Cerebellar nuclear complex (tissue), 1 donor: ENCODE data around the gene OLFML2B.

Experiments
- DNase-seq, 2 experiments: peaks; one replicate each; lab custom pipeline; 2025; lab: John Stamatoyannopoulos, UW

Gene OLFML2B

DNA sequence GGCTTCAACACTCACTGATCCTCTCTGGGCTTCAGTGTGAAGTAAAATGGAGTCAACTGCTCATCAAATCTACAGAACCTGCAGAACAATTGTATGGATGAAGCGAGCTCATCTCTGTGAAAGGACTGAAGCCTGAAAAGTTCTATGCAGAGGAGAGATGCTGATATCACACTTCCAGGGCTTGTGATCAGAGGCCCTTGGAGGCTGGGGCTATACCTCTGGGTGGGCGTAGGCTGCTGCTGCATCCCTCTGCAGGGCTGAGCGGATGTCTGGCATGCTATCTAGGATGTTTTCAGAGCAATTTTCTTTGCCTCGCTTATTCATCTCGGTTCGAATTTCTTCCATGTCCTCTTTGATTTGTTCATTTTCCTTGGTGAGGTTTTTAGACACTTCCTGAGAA, 17.6 kb downstream of the OLFML2B start:
- no peak for DNase-seq

DNA sequence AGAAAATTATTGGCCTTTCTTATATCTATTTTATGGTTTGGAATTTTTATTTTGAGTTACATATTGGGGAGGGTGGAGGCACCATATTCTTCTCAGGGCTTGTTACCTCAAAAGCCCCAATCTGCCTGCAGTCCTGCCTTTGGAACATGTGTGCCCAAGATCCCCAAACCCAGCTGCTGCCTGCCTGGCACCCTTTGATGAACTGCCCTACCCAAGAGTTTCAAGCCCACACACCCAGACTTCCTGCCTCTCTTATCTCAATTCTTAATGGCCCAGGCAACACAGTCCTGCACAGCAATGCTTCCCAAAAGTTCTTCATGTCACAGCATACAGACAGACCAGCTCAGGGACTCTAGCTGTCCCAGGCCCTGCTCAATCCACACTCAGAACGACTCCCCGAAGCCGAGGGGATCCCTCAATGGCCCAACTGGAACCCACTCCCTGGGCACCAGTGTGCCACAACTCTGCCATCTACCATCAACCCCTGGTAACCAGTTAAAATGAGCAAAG, 19.2 kb downstream of the OLFML2B start:
- DNase-seq = no peak

DNA sequence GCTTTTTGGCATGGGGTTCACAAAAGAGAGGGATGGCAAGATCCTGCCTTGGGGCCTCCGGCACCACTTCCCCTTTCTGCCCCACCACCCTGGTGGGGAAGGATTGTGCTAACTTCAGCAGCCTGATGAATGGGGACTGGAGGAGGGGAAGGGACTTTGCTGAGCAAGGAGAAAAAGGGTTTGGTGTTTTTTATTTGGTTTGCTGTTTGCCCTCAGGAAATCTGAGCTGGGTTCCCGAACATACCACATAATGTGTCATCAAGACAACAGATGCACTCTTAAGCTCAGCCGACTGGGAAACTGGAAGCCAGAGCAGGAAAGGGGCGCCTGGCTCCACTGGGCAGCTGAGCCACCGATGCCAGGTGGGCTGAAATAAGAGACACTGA, 19.8 kb downstream of the OLFML2B start:
- DNase-seq = no peak

DNA sequence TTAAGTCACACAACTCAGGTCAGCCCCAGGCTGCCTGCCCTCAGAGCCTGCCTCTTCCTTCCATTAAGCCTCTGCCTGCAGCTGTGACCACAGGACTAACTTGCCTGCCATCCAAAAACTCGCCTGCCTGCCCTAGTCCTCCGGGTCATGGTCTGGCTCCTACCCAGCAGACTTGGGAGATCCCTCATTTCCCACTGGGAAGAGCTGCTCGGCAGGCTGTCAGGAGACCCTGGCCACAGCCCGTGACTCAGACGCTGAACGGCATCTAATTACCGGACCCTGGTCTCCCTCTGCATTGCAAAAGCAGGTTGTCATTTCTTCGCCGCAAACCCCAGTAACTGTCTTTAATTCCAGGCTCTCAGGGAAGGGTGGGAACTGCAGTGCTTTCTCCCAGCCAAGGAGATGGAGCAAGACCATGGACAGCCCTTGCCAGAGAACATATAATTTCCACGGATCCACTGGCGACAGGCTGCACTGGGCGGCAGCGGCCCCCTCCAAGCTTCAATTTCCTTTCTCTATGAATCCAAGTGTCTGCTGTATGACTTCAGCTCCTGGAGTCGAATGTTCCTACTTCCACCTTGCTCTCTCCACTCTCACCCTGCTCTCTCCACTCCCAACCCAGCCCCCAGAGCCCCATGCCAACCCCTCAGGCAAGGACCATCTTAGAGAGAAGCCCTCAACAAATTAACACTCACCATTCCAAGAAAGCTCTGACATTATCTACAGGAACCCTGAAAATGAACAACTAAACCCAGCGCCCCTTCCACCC, 20.4 kb downstream of the OLFML2B start:
- no peak for DNase-seq

DNA sequence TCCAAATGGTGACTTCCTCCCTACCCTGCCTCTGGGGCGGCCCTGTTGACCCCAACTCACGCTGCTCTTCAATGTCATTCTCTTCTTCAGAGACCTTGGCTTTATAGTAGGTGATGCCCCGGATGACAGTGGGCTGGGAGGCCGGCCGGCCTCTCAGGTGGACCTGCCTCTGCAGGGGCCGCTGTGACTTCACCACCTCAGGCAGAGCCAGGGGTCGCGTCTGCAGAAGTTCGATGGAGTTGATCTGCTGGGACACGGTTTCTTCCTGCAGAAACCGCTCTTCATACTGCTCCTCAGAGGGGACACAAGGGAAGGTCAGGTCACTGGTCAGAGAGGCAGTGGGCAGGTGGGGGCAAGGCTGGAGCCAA, 23.6 kb downstream of the OLFML2B start:
- DNase-seq = no peak

DNA sequence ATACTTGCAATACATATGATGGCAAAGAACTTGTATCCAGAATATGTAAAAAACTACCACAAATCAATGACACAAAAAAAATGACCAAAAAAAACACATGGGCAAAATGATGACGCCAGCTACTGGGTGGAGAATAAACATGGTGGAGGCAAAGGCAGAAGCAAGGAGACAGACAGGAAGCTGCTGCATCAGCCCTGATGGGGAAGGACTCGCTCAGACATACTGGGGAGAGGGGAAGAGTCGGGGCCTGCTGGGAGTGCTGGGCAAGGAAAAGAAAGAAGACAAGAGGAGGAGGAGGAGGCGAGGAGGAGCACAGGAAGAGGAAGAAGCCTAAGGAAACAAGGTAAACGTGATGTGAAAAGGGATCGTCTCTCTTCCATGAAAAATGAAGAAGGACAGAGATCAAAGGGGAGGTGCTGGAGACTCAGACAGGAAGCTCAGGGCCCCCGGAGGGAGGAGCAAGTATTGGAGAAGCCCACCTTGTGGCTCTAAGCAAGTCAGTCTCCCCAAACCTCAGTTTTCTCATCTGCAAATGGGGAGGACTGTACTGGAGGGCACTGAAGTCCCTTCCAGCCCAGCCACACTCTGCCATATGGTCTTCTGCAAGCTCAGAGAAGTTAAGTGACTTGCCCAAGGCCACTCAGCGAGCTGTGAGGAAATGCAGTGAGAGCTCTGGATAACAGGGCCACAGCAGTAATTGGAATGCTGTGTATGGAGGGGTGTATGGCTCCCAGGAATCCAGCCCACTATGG, 24.2 kb downstream of the OLFML2B start:
- no peak for DNase-seq

DNA sequence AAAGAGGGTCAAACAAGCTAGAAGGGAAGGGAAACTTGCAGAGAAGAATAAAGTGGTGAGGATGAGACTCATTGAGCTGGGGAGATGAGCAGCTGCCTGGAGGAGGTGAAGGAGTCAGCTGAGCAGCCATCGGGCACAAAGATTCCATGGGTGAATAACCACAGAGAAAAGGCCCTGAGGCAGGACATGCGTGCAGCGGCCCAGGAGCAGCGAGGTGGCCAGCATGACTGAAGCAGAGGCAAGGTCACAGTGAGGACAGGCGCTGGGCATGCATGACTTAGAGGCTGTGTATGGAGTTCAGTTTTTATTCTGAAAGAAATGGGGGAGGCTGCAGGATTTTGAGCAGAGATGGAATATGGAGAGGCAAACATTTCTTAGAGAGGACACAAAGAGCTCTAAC, 24.9 kb downstream of the OLFML2B start:
- no peak for DNase-seq

DNA sequence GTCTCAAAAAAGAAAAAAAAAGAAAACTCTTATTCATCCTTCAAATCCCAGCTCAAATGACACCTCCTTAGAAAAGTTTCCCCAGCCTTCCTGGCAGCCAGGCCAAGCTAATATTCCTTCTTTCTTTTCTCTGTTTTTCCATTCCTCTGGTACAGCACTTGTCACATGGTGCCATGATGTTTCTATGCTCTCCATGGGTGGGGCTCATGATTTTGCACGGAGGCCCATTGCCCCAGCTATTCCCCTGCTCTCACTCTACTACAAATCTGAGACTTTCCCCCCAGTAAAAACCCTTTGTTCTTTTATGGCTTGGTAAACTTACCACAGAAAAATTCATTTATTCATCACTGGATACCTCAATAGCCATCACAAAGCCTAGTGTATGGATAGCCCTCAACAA, 26.5 kb downstream of the OLFML2B start:
- DNase-seq = no peak

DNA sequence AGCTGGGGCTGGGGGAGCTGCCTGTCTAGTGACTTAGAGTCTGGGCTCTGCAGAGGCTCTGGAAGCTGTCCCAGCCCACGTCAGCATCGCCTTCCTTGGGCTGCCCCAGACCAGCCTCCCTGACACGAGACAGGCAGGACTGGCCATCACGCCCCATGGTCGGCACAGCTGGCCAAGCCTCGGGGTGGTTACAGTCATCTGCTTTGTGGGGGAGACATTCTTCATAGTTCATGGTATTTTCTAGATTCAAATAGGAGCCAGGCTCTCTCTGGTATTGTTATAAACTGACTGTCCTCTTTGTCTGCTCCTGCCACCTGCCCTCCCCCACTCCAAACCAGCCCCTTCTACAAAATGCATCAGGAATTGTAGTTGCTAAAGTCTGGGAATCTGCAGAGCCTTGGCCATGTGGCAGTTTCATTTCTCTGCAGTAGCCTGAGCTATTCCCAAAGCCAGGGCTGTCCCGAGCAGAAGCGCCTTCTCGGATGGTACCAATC, 29.4 kb downstream of the OLFML2B start:
- DNase-seq = no peak

DNA sequence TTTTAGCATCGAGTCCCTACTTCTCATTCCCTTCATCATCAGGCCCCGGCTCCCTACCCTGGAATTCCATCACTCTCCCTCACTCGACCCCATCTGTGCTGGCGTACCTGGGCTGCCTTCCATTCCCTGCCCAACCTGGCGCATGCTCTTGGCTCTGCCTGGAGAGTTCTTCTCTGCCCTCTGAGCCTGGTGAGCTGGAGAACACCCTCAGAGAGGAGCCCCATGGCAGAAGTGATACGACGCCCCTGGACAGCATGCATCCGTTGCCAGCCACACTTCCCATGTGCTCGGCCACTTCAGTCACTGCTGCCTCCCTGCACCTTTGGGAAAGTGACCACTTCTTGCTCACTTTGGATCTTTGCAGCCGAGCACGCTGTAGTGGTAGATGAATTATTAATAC, 30.1 kb downstream of the OLFML2B start:
- no peak for DNase-seq

DNA sequence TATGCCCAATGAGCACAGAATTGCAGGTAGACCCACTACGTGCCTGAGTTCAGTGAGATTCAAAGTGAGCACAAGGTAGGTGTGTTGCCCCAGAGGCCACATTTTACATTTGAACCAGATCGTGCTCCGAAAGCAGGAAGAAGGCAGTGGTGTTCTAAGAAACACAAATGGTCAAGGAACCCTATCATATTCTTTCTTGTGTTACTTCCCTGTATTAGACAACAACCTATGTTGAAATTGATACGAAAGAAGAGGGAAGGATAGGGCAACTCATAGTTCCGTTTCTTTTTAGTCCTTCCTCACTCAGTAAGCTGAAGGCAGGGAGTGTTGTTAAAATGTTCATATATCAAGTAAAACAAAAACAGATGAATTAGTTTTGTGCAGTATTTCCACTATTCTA, 33.9 kb downstream of the OLFML2B start:
- DNase-seq = no peak

DNA sequence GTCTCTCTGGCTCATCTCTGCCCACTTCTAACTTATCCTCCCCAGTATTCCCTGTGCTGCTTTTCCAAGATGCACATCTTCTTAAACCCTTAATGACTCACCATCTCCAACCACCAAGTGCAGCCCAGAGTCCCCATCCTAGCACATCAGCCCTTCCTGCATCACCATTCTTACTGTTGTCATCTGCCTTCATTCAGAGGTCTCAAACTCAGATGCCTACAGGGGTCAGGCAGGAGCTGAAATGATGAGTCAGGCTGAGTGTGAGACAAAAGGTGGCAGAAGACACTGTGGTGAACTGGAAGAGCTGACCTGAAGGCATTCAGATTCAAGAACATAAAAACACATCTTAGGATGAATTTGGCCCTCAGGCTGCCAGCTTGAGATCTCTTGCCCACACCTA, 34.6 kb downstream of the OLFML2B start:
- DNase-seq = no peak

DNA sequence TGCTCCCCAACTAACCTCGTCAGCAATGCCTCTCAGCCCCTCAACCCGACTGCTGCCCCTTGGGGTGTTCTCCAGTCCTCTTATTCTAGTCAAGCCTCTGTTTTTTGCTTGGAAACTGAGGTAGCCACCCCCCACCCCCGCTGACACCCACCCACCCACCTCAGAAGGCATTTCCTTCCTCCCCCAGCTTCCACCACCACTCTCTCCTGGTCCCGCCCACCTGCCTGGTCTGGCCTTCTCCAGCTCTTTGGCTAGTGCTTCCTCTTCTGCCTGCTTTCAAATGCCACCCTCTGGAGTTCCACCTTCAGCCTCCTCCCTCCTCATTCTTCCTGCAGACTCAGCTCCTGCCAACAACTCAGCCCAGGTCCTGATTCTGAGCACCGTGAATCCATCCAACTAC, 35.3 kb downstream of the OLFML2B start:
- no peak for DNase-seq

DNA sequence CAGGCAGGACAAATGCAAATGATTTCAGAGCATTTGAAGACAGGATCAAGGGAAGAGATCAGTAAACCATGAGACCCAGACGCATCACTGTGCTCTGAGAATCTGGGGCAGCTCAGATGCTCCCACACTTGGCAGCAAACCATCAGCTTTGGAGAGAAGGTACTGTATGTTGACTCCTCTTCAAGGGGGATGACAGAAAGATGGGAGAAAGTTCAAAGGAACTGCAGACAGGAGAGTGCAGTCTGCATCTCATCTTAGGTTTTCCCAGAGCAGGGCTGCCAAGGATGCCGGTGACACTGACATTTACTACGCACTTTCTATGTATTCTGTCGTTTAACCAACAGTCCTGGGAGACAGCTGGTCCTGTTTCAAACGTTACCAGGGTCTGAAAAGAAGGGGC, 35.8 kb downstream of the OLFML2B start:
- no peak for DNase-seq

DNA sequence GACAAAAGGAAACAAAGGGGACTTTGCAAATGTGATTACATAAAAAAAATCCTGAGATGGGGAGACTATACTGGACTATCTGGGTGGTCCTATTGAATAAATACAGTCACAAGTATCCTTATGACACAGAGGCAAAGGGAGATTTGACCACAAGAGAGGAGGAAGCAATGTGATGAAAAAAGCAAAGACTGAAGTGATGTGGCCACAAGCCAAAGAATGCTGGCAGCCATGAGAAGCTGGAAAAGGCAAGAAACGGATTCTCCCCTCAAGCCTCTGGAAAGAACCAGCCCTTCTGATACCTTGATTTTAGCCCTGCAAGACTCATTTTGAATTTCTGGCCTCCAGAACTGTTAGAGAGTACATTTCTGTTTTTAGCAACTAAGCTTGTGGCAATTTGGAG, 36.4 kb downstream of the OLFML2B start:
- no peak for DNase-seq

DNA sequence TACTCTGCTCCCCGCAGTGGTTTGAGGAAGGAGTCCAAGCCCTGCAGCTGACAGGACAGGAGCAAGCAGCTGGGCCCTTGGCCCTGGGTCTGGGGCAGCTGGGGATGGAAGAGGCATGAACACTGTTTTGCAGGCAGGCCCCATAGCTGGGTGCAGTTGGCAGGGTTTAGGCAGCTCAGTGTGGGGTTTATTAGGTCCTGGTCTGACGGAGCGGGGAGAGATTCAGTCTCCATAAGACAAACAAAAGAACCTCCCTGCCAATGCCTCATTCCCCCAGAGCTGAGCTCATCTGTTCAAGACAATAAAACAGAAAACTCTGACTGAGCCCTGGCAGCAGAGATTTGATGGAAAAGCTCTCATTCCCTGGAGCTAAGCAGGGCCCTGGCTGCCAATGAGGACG, 37.3 kb downstream of the OLFML2B start:
- no peak for DNase-seq

DNA sequence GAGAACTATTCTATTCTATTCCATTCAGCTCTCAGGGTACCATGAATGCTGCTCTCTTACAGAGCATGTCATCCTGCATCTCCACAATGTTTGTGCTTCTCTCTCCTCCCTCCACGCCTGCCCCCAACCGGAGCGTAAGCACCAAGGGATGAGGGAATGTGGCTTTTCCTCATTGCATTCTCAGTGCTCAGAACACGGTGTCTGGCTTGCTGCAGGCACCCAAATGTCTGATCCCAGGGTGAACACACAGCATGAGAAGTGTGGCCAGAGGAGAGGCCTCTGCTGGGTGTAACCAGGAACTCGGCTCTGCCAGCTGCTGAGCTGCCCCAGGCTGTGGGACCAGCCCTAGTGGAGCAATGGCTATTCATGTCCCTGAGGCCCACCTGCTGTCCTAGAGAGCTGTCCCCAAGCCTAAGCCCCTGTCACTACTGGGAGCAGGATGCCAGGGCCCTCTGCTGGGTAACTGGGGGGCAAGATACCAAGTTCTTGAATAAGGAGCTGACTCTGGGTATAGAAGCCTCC, 38.3 kb downstream of the OLFML2B start:
- no peak for DNase-seq

DNA sequence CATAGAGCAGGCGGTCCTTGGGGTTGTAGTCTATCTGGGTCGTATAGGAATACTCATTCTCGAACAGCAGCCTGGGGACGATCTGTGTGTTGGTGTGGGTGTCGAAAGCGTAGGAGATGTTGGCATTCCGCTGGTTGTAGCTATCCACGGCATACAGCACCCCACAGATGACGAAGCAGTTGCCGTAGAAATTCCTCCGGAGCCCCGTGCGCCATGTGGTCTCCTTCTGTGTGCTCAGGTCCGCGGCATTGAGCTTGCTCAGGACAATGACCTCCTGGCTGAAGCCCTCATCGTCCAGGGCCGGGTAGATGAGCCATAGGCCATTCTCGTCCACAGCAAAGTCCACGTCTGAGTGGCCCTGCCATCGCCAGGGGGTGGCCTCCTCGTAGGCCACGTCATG, 39.9 kb downstream of the OLFML2B start:
- DNase-seq = no peak

DNA sequence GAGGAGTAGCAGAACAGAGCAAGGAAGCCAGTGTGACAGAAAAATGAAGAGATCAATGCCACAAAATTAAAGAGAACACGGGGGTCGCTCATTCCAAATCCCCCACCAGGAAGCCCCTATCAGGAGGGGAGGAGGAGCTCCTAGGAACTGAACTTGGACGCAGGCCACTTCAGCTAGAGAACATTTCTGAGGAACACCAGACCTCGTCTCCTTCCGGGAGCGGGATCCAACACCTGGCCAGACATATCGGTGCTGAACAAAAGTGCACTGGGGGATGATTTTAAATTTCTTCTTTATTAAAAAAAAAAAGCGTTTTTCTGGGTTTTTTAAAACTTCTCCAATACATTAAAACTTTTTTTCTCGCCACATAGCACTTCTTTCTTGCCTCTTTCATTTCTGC, 40.8 kb downstream of the OLFML2B start:
- no peak for DNase-seq

DNA sequence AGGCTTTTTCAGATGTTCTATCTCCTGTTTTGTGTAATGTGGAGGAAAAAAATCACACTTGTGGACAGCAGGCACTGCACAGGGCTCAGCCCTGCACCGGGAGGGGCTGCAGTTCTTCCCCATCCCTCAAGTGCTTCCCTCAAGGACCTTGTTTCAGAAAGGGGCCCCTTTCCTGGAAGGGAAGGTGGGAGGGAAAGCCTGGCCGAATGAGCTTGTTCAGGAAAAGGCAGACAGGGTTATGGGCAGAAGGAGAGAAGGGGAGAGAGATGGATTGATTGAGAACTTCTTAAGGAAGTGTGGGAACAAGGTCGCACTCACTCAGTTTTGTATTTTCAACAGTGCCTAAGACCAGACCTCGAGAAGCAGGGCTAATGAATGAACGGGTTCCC, 41.2 kb downstream of the OLFML2B start:
- DNase-seq = no peak

DNA sequence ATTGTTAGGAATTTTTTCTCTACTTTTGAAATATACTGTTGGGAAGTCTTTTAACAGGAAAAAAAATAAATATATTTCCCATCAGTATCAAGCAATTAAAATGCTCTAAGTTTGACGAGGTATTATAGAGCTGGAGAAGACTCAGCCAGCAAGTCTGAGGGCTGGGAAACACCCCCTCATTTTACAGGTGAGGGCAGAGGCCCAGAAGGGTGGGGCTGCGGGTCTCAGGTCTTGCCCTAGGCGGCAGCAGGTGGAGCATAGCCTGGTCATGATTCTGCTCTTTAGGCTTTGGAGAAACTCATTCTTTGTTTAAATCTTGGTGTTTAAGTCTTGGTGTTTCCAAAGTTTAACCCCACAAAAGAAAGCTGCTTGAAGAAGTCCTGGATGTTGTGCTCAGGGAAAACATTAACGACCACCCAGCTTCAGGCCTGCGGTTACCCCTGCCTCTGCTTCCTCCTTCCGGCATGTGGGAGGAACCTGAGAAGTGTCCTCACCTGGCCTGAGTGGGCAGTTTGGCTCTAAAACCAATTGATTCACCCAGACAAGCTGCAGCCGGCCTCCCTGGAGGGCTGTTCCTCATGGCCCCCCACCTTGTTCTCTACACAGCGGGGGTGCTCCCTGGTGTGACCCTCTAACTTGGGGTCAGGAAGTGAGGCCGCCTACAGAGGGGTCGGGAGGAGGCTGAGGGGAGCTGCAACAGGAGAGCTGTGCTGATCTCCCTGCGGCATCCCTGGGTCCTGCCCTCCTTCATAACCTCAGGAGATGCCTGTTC, 41.7 kb downstream of the OLFML2B start:
- DNase-seq = no peak

DNA sequence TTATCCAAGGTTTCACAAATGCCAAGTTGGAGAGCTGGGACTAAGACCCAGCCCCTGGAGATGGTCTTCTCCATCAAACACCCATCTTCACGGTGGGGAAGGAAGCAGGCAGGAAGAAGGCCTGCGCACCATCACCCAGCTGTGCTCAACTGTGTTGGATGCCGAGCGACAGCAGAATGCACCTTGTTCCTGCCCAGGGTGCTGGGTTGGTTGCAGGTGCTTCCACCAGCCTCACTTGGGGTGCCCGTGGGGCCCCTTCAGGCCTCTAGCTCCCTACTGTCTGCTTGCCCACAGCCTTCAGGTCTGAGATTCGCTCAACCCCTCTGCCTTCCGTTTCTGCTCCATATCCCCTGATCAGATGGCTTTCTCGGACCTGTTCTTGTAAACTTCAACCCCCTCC, 42.5 kb downstream of the OLFML2B start:
- DNase-seq = no peak
